Measurements from ENCODE around the gene TMEM87A. TPM values are rescaled to one million over a fixed set of nuclear protein-coding genes. Genes with fewer than 3 reads are reported as not detected.

TMEM87A gene
- total and polyA plus RNA-seq, 12 donors: 16.8 to 128 (median 49.6) TPM

- H3K4me3 ChIP-seq: no peak overlapping the region
- H3K27ac ChIP-seq: no peak overlapping the region
- H3K4me1 ChIP-seq (replicated peaks in 1 of 2): peaks cover 6 to 9% of the 10 kb centered on the region in 2 donors
- DNase-seq: no peak
- peaks cover 0 to 6% (median 0%) of the 10 kb centered on the region in 3 donors for H3K9me3 ChIP-seq (replicated peaks in 1 of 3)
- no peaks in the 10 kb centered on the region for H3K27me3 ChIP-seq
- 91 to 95% (median 93%) methylated on average over 5 of the region's 5 CpGs for WGBS, 4 donors
- peaks cover 0 to 74% of the 10 kb centered on the region in 2 donors for H3K36me3 ChIP-seq (replicated peaks in 1 of 2)
- TF ChIP-seq CTCF (IDR thresholded peaks at IDR 0.05): no peak
- TF ChIP-seq POLR2A (IDR thresholded peaks at IDR 0.05): no peak
- intact Hi-C loops (cut with DNase I): no loop called here
These were observed 8.4 kb downstream of the TMEM87A start for GRCh38 chr15:42264795-42265194.

- 94 to 100% (median 98%) methylated on average over 2 of the region's 2 CpGs for WGBS, 4 donors
- TF ChIP-seq POLR2A (IDR thresholded peaks at IDR 0.05) (no peak), CTCF (IDR thresholded peaks at IDR 0.05) (no peak)
- H3K4me1 ChIP-seq (replicated peaks in 1 of 2): peaks cover 0 to 10% of the 10 kb centered on the region in 2 donors
- no peaks in the 10 kb centered on the region for H3K27me3 ChIP-seq
- DNase-seq: no peak
- H3K9me3 ChIP-seq (replicated peaks in 1 of 3): no peaks in the 10 kb centered on the region
- H3K4me3 ChIP-seq: no peak overlapping the region
- peaks cover 0 to 19% of the 10 kb centered on the region in 2 donors for H3K36me3 ChIP-seq (replicated peaks in 1 of 2)
- intact Hi-C loops (cut with DNase I): no loop called here
- H3K27ac ChIP-seq: no peak overlapping the region
These were observed 19.9 kb downstream of the TMEM87A start for GRCh38 chr15:42253300-42253699.

- H3K36me3 ChIP-seq (replicated peaks in 1 of 2): peaks cover 0 to 16% of the 10 kb centered on the region in 2 donors
- TF ChIP-seq CTCF (IDR thresholded peaks at IDR 0.05) (no peak), POLR2A (IDR thresholded peaks at IDR 0.05) (no peak)
- intact Hi-C loops (cut with DNase I): no loop called here
These were observed 32.4 kb downstream of the TMEM87A start for GRCh38 chr15:42240823-42241222.

GRCh38 chr15:42239528-42240182 lies 33.6 kb downstream of the TMEM87A start:
- no peaks in the 10 kb centered on the region for H3K4me1 ChIP-seq (replicated peaks in 1 of 2)
- H3K27ac ChIP-seq: no peak overlapping the region
- H3K9me3 ChIP-seq (replicated peaks in 1 of 3): no peaks in the 10 kb centered on the region
- intact Hi-C loops (cut with DNase I): no loop called here
- peaks cover 0 to 24% of the 10 kb centered on the region in 2 donors for H3K36me3 ChIP-seq (replicated peaks in 1 of 2)
- no peak for TF ChIP-seq POLR2A (IDR thresholded peaks at IDR 0.05)
- TF ChIP-seq CTCF (IDR thresholded peaks at IDR 0.05): no peak
- no peak overlapping the region for H3K4me3 ChIP-seq
- no peaks in the 10 kb centered on the region for H3K27me3 ChIP-seq
- no peak for DNase-seq

More at GRCh38 chr15:42240823-42241222, 32.4 kb downstream of the TMEM87A start:
- WGBS, 4 donors: 93 to 97% (median 94%) methylated on average over 1 of the region's 1 CpG
- Histone ChIP-seq H3K27ac (no peak overlapping the region), H3K4me1 (replicated peaks in 1 of 2) (no peaks in the 10 kb centered on the region), H3K4me3 (no peak overlapping the region), H3K9me3 (replicated peaks in 1 of 3) (no peaks in the 10 kb centered on the region), H3K27me3 (no peaks in the 10 kb centered on the region)
- no peak for DNase-seq

All from adrenal gland (tissue), 12 donors.